GM21717 (cell line): ENCODE measurements around the gene WSCD1.

ENCODE experiments used
- ATAC-seq: cut with Tn5 transposase; IDR thresholded peaks from one replicate; pipeline ENCODE4 v1.9.1; 2021; ENCODE audit warnings: mild to moderate bottlenecking, moderate library complexity; ENCODE audit not compliant: unreplicated experiment

The WSCD1 gene

GRCh38 chr17:6084311-6085161 is 14.4 kb downstream of the WSCD1 start:
- no peak for ATAC-seq

- ATAC-seq, result no peak
These were observed 15.6 kb downstream of the WSCD1 start for GRCh38 chr17:6085812-6086211.

- ATAC-seq, result no peak
These were observed 16.6 kb downstream of the WSCD1 start for GRCh38 chr17:6086603-6087400.

- no peak for ATAC-seq
These were observed 18.0 kb downstream of the WSCD1 start for GRCh38 chr17:6088141-6088540.

- no peak for ATAC-seq
These were observed 20.1 kb downstream of the WSCD1 start for GRCh38 chr17:6090253-6090652.

GRCh38 chr17:6092182-6092902 is 22.2 kb downstream of the WSCD1 start:
- ATAC-seq, result no peak

- ATAC-seq, result no peak
These were observed 22.8 kb downstream of the WSCD1 start for GRCh38 chr17:6092903-6093468.

GRCh38 chr17:6094453-6094852 is 24.3 kb downstream of the WSCD1 start:
- ATAC-seq, result no peak

- no peak for ATAC-seq
These were observed 24.7 kb downstream of the WSCD1 start for GRCh38 chr17:6094926-6095325.

- ATAC-seq, result no peak
These were observed 25.3 kb downstream of the WSCD1 start for GRCh38 chr17:6095501-6095900.

- no peak for ATAC-seq
These were observed 26.2 kb downstream of the WSCD1 start for GRCh38 chr17:6096201-6097004.

- no peak for ATAC-seq
These were observed 26.8 kb downstream of the WSCD1 start for GRCh38 chr17:6097005-6097279.

- ATAC-seq, result no peak
These were observed 28.1 kb downstream of the WSCD1 start for GRCh38 chr17:6098050-6098822.

GRCh38 chr17:6098823-6099180 is 28.6 kb downstream of the WSCD1 start:
- no peak for ATAC-seq

GRCh38 chr17:6099492-6099891 is 29.3 kb downstream of the WSCD1 start:
- no peak for ATAC-seq

GRCh38 chr17:6100146-6100545 is 30.0 kb downstream of the WSCD1 start:
- ATAC-seq, result no peak

GRCh38 chr17:6100891-6101500 is 30.8 kb downstream of the WSCD1 start:
- ATAC-seq, result no peak

GRCh38 chr17:6101706-6102105 is 31.5 kb downstream of the WSCD1 start:
- ATAC-seq, result no peak

- no peak for ATAC-seq
These were observed 32.4 kb downstream of the WSCD1 start for GRCh38 chr17:6102615-6103014.
